ENCODE data around the gene GRIK4. TPM values are rescaled to one million over a fixed set of nuclear protein-coding genes. Genes with fewer than 3 reads are reported as not detected.

Gene GRIK4
- total and polyA plus RNA-seq, 4 donors: 0.41 to 4.9 (median 1.7) TPM

GRCh38 chr11:121033635-121034034 is 522.1 kb downstream of the GRIK4 start:
- no peak for ATAC-seq (ENCODE audit: insufficient read depth, low FRiP score)
- WGBS, 2 donors: 81 to 90% methylated on average over 4 of the region's 4 CpGs
- Histone ChIP-seq H3K27ac (ENCODE audit: low read depth in 1 of 2, low read length in 1 of 2) (no peak overlapping the region), H3K9ac (ENCODE audit: insufficient read depth in 1 of 2, low read length in 2 of 2) (no peak overlapping the region), H3K4me3 (no peak overlapping the region), H3K27me3 (ENCODE audit: control insufficient read depth in 3 of 3, insufficient read depth in 3 of 3, low read length in 2 of 3) (no peaks in the 10 kb centered on the region), H3K4me1 (ENCODE audit: control insufficient read depth in 5 of 5, insufficient read depth in 5 of 5, low read length in 5 of 5) (peaks cover 1 to 18% (median 9%) of the 10 kb centered on the region in 5 donors), H3K36me3 (ENCODE audit: control insufficient read depth in 4 of 4, insufficient read depth in 4 of 4, low read length in 4 of 4) (no peaks in the 10 kb centered on the region), H3K9me3 (ENCODE audit: control insufficient read depth in 4 of 4, insufficient read depth in 3 of 4, low read length in 3 of 4) (no peaks in the 10 kb centered on the region)
- no peak for TF ChIP-seq CTCF (IDR thresholded peaks at IDR 0.05; ENCODE audit: control extremely low read depth, extremely low read depth)
- no peak for DNase-seq

- H3K4me3 ChIP-seq: no peak overlapping the region
- H3K36me3 ChIP-seq (ENCODE audit: control insufficient read depth in 4 of 4, insufficient read depth in 4 of 4, low read length in 4 of 4): peaks cover 0 to 2% (median 0%) of the 10 kb centered on the region in 4 donors
- no peak overlapping the region for H3K27ac ChIP-seq (ENCODE audit: low read depth in 1 of 2, low read length in 1 of 2)
- no peaks in the 10 kb centered on the region for H3K9me3 ChIP-seq (ENCODE audit: control insufficient read depth in 4 of 4, insufficient read depth in 3 of 4, low read length in 3 of 4)
- no peaks in the 10 kb centered on the region for H3K27me3 ChIP-seq (ENCODE audit: control insufficient read depth in 3 of 3, insufficient read depth in 3 of 3, low read length in 2 of 3)
- no peak overlapping the region for H3K9ac ChIP-seq (ENCODE audit: insufficient read depth in 1 of 2, low read length in 2 of 2)
- 62 to 66% methylated on average over 4 of the region's 4 CpGs for WGBS, 2 donors
- peak in 2 of 3 donors; percentile 30 to 32 for DNase-seq
- no peak for ATAC-seq (ENCODE audit: insufficient read depth, low FRiP score)
- peaks cover 0 to 19% (median 10%) of the 10 kb centered on the region in 5 donors for H3K4me1 ChIP-seq (ENCODE audit: control insufficient read depth in 5 of 5, insufficient read depth in 5 of 5, low read length in 5 of 5)
- TF ChIP-seq CTCF (IDR thresholded peaks at IDR 0.05; ENCODE audit: control extremely low read depth, extremely low read depth): no peak
Measured at GRCh38 chr11:121035169-121035755, 523.7 kb downstream of the GRIK4 start.

GRCh38 chr11:121035780-121036179 is 524.2 kb downstream of the GRIK4 start:
- H3K36me3 ChIP-seq (ENCODE audit: control insufficient read depth in 4 of 4, insufficient read depth in 4 of 4, low read length in 4 of 4): peaks cover 0 to 2% (median 0%) of the 10 kb centered on the region in 4 donors
- H3K27ac ChIP-seq (ENCODE audit: low read depth in 1 of 2, low read length in 1 of 2): no peak overlapping the region
- DNase-seq (peak in 1 of 3 donors; percentile 55), ATAC-seq (ENCODE audit: insufficient read depth, low FRiP score) (no peak)
- TF ChIP-seq CTCF (IDR thresholded peaks at IDR 0.05; ENCODE audit: control extremely low read depth, extremely low read depth): no peak
- no peaks in the 10 kb centered on the region for H3K27me3 ChIP-seq (ENCODE audit: control insufficient read depth in 3 of 3, insufficient read depth in 3 of 3, low read length in 2 of 3)
- H3K4me3 ChIP-seq: no peak overlapping the region
- 64 to 66% methylated on average over 3 of the region's 3 CpGs for WGBS, 2 donors
- H3K4me1 ChIP-seq (ENCODE audit: control insufficient read depth in 5 of 5, insufficient read depth in 5 of 5, low read length in 5 of 5): peaks cover 0 to 17% (median 10%) of the 10 kb centered on the region in 5 donors
- H3K9ac ChIP-seq (ENCODE audit: insufficient read depth in 1 of 2, low read length in 2 of 2): no peak overlapping the region
- no peaks in the 10 kb centered on the region for H3K9me3 ChIP-seq (ENCODE audit: control insufficient read depth in 4 of 4, insufficient read depth in 3 of 4, low read length in 3 of 4)

- no peak overlapping the region for H3K4me3 ChIP-seq
- no peak for ATAC-seq (ENCODE audit: insufficient read depth, low FRiP score)
- TF ChIP-seq CTCF (IDR thresholded peaks at IDR 0.05; ENCODE audit: control extremely low read depth, extremely low read depth): no peak
Measured at GRCh38 chr11:121037016-121037415, 525.5 kb downstream of the GRIK4 start.

More at GRCh38 chr11:121037016-121037415, 525.5 kb downstream of the GRIK4 start:
- Histone ChIP-seq H3K27ac (ENCODE audit: low read depth in 1 of 2, low read length in 1 of 2) (no peak overlapping the region), H3K9ac (ENCODE audit: insufficient read depth in 1 of 2, low read length in 2 of 2) (no peak overlapping the region), H3K36me3 (ENCODE audit: control insufficient read depth in 4 of 4, insufficient read depth in 4 of 4, low read length in 4 of 4) (peaks cover 0 to 2% (median 0%) of the 10 kb centered on the region in 4 donors), H3K27me3 (ENCODE audit: control insufficient read depth in 3 of 3, insufficient read depth in 3 of 3, low read length in 2 of 3) (no peaks in the 10 kb centered on the region), H3K9me3 (ENCODE audit: control insufficient read depth in 4 of 4, insufficient read depth in 3 of 4, low read length in 3 of 4) (no peaks in the 10 kb centered on the region), H3K4me1 (ENCODE audit: control insufficient read depth in 5 of 5, insufficient read depth in 5 of 5, low read length in 5 of 5) (peaks cover 0 to 22% (median 10%) of the 10 kb centered on the region in 5 donors)
- DNase-seq: no peak
- 84 to 95% methylated on average over 1 of the region's 1 CpG for WGBS, 2 donors

Measured in lung (tissue), 12 donors.